Renal pelvis (tissue), 4 donors: ENCODE measurements around the gene FHIT. TPM values are rescaled to one million over a fixed set of nuclear protein-coding genes. Genes with fewer than 3 reads are reported as not detected.

ENCODE experiments used
- DNase-seq: peaks from one replicate; pipeline ENCODE4 v3.0.0-alpha.2; 2013
- polyA plus RNA-seq, 3 donors: library from polyadenylated mRNA; unstranded; fragments of 120-200 nt; gene quantifications; one replicate each; pipeline ENCODE4 v1.2.1, GENCODE V29; 2013; ENCODE audit not compliant: insufficient read length in 3 of 3

The FHIT gene
- polyA plus RNA-seq, 3 donors = 22.3 to 28.2 (median 25.5) TPM

DNA sequence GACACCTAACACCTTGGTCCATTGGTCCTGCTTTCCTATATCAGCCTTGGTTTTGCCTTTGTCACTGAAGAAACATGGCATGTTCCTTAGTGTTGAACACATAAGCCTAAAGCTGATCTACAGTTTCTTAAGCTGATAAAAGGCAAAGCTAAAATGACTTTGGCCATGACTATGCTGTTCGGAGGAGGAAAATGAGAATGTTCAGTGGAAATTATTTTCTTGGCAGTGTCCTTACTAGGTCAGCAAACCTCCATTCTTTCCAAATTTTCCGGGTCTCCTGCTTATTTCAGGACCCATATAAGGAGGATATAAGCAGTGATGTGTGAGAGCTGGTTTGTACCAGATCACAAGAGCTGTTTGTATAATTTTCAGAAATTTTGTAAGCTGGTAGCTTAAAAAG, 1368.5 kb downstream of the FHIT start:
- DNase-seq = no peak

DNA sequence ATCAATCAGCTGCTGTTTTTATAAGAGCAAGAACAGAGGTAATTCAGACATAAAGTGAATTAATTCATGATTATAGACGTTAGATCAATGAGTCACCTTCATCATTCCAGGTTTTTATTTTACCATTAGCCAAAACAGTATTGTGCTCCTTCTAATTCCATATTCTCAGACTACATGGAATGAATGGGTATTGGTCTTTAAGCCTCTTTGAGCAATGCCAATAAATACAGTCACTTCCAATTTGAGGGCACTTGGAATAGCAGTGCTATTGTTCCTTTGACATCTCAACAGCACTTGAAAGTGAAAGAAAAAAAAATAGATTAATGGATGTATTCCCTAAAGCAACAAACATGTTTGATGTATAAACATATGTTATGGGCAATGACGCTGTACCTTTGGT, 1370.5 kb downstream of the FHIT start:
- no peak for DNase-seq

DNA sequence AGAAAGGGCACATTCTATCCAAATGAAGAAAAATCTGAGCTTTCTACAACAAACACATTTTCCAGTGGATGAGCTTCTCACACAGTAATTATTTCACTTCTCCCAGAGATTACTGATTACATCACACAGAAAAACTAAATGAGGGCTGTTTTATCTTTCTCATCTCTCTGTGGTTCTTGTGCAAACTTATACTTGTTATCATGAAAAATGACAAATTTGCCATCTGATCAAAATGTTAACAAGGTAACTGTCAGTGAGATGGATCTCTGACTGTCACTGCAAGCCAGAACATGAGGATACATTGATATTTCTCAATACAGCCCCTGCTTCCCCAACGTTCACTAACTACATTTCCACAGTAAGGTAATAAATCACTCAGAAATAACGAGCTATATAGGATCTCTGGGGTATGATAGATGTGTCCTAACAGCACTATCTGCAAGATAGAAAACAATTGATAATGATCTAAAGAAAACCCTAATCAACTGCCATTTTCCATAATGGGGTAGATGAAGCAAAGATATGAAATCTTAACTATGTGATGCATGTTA, 1372.1 kb downstream of the FHIT start:
- DNase-seq = no peak

DNA sequence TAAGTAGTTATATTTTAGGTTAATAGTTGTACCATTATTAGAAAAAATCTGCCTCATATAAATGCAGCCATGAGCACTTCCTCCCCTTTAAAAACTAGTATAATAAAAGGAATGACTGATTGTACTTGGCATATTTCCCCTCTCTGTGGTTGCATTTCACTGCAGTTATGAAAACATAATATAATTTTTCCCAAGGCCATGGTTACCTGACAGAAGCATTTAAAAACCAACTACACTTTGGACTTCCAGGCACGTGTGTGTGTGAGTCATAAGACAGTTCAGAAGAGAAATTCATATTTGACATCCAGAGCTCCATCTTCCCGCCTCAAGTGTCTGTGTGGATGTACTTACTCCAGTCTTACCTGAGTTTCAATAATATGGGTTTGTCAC, 1373.2 kb downstream of the FHIT start:
- DNase-seq = no peak

DNA sequence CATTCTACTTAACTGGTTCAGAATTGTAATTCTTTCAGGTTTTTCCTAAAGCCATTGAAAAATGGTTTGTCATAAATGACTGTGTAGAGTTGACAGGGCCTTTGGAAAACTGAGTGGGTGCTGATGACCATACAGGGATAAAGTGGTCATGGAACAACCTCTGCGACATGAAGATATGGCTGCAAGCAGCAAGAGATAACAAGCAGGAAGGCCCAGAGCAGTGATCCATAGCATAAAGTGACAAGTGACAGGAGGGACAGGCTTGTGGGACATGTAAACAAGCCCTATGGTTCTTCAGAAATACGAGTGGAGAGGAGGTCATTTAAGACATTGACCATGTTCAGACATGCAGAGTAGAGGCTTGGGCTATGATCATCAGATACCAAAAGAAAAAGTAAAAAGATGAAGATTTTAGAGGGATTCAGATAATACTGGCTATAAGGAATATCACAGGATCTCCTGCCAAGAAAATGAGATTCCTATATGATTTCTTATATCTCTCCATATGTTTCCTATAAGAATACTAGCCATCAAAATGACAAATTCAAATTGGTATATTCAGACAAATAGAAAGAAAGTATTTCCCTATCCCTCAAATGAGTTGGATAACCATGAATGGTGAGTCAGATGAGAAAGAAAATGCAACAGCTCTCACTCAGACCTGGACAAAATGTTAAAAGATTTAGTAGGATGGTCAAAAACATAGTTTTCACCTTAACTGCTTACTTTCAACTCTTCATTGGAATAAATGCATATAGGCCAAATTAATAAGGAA, 1373.8 kb downstream of the FHIT start:
- no peak for DNase-seq

DNA sequence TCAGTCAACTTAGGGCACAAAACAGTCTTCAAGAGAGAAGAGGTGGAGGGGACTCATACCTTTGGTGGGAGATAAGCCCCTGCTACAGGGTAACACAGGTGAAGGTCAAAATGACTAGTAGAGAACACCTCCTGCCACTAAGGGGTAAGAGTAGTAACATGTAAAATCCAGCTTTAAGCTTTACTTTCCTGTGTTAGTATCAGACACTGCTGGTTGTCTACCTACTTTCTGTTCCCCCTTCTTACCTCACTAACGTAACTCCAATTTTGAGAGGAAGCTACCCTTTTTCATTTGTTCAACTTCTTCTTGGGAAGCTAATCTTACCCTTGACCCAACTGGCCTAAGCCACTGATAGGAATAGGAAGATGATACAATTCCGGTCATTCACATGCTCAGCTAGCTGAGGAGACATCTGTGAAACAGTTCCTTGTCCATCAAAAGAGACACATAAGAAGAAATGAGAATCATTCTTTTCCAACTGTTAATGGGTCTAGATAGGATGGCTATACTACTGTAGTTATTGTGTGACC, 1374.7 kb downstream of the FHIT start:
- no peak for DNase-seq

DNA sequence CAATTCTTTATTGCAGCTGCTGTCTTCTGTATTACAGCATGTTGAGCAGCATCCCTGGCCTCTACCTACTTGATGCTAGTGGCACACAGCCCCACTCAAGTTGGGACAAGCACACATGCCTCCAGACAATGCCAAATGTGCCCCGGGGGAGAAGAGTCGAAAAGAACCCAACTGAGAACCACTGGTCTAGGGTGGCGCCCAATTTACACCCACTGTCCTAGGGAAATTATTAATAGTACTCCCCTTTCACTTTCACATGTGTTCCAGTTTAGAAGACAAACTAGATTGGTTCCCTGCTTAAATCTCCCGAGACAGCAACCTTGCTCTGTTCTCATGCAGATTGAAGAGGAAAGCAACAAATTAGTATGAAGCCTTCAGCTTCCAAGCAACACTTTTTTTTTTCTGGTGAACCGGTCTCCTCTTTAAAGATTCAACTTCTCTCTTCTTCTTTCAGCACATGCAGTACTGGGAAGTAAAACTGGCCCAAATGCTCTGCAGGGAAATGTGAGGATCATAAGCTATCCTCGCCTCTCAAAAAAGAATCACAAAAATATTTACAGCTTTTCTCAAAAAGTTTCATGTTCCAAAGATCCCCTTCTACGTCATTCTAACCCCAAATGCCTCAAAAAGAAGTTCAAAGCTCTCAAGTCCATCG, 1377.5 kb downstream of the FHIT start:
- no peak for DNase-seq

DNA sequence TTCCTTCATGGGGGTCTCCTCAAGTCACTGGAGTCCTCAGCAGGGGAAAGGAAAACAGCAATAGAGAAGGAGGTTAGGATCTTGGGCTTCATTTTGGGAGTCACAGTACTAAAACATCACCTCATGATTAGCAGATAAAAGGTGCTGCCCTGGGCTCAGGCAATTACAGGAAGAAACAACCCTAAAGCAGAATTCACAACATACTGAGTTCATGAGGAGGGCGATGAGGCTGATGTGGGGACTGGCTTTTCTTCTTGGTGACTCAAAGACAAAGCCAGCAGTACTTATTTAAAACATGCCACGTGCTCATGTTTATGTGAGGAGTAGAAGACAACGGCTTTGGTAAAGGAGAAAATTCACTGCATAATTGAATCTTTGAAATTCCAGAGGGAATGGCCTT, 1379.1 kb downstream of the FHIT start:
- no peak for DNase-seq

DNA sequence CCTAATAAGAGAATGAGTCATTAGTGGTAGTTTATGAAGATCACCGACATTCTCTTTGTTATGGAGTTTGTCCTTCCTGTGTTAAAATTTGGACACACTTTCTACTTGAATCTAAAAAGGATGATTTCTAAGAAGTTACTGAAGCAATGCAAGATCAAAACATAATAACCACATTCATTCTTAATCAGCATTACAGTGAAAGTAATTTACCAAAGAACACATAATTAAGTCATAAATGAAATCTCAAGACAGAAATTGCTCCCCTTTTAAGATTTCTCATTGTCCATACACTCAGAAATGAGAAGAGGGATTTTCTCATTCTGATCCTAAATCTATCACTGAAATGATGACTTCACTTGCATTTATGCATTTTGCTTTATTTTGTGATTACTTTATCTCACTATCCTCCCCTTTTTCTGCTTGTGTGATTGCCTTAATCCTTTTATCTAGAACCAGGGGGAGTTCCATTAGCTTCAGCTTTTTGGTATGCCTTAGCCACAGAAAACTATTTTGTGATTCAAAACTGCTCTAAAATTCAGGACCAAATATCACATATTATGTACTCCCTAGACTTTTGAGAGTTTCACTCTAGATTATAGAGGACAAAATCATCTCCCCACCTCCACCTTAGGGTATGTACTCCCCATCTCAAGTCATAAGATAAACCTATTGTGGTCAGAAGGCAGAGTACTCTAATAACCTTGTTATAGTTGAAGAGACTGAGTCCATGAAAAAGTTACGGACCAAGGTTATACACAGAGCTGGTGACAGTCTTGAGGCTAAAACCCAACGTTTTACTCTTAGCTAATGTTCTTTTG, 1383.9 kb downstream of the FHIT start:
- DNase-seq = no peak

DNA sequence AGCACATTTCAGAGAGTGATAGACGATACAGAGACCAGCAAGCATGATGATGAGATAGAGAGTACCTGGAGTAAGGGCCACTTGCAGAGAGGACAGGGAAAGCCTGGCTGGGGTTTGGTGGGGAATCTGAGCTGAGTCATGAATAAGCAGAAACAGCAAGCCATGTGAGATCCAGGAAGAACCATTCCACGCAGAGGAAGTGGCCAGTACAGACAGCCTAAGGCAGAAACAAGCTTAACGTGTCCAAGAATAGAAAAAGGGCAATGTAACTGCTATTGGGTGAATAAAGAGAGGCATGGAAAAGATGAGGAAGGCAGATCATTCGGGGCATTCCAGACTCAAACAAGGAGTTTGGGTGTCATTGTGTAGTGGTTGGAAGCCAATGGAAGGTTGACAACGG, 1385.2 kb downstream of the FHIT start:
- no peak for DNase-seq

DNA sequence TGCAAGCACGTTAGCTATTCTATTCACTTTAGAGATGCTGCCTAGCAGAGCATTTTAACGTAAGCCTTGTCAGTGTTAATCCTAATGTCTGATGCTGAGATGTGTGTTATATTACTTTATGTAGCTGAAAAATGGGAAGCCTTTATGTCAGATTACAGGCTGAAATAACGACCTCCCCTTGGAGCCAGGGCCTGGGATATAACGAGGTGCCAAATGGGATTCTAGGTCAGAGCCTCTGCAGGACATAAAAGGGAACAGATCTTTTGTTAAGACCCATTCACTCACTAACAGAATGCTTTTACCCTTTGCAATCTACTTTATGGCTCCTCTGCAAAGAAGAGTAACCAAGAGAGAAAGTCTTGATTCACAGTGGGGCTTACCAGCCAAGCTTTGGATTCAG, 1385.9 kb downstream of the FHIT start:
- no peak for DNase-seq

DNA sequence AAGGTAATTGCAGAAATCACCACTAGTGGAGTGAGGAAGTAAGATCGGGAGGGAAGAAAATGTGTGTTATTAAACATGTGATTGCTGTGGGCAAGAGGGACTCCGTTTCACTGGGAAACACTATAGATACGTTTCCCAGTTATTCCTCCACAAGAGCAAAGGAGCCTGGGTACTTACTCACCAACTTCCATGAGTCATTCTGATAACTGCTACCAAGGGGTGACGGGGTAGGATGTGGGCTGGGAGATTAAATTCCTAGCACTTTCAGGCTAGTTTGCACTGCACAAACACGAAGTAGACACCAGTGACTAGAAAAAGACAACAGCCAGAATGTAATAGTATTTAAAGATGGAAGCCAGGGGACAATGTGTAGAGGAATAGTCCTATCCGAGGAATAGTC, 1388.6 kb downstream of the FHIT start:
- no peak for DNase-seq

DNA sequence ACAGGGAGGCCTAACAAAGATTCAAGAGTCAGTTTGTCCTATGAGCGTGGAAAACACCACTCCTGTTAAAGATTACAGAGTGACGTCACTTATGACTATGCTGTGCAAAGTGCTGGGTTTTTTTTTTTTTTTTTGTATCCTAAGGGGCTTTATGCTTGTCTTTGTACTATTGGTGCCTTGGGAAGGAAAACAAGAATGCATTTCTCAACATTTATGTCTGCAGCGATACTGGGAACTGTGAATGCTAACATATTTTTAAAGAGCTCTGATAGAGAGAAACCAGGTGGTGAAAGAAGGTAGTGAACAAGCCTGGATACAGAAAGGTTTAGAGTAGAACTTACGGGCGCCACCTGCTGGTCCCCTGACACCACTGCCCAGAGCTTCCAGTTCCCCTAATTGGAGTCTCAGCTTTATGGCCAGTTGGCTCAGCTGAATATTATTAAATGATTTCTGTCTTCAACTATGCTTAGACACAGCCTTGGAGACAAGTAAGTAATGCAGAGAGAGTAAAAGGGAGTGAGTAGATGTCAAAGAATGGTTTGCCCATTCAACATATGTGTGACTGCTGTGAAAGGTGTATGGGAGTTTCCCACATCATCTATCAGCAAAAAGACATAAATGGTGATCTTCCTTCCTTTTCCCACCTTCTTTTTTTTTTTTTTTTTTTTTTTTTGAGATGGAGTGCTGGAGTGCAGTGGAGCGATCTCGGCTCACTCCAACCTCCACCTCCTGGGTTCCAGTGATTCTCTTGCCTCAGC, 1393.5 kb downstream of the FHIT start:
- DNase-seq = peak; percentile 77

DNA sequence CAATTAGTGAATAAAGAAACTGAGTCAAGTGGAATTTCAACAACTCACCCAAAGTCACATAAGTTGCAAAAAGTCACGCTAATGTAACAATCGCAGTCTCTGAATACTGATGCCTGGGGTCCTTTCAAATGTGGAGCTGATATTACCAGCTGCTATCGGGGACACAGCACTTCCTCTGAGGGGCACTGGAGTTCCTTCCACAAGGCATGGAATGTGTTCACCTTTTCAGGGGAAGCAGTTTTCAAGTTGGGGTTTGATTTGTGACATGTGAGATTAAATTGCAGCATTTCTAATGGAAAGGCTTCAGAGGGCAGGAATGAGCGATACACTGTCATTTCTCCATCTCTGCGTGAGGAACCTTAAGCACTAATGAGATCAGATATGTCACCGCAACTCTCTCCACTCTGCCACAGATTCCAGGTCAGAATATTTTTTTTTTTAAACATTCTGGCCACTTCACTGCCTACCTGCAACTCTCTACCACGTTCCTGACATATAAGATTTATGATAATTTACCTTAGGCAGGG, 1394.3 kb downstream of the FHIT start:
- no peak for DNase-seq

DNA sequence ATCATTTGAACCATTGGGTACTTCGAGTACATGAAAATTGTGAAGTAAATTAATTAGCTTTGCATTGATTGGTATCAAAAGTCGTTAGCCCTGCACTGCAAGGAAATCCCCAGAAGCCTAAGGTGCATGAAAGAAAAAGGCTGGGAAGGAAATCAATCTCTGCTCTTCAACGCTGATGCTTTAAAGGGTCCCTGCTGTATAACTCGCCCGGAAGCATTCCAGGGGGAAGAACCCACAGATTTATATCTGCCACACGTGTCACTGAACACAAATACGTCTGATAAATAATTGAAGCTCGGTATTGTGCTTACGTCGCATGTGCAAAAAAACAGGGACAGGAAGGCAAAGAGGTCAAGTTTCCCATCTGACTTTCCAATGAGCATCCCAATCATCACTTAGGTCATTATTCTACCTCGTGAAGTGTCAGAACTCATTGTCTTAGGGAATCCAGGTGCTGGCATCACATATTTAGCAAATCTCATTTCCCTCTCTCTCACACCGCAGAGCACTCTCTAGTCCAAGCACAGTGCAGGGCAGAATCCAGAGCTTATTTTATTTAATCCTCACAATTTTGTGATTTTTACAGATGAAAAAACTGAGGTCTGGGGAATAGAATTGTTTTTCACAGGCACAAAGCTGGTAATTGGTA, 1397.1 kb downstream of the FHIT start:
- no peak for DNase-seq

DNA sequence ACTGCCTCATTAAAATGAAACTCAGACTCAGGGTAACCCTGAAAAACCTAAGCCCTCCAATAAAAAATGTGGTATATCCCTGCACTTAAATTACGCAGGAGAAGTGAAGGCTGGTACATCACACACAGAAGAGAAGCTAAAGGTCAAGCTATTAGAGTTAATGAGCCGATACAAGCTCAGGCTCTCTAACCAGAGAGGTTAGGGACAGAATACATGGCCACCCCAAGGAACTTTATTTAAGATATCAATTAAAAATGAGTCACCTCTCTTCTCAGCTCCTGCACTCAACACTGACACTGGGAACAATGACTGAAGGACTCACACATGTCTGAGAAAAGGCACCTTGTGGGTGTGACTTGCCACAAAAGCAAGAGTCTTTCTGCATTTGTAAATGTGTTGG, 1400.8 kb downstream of the FHIT start:
- peak; percentile 31 for DNase-seq

DNA sequence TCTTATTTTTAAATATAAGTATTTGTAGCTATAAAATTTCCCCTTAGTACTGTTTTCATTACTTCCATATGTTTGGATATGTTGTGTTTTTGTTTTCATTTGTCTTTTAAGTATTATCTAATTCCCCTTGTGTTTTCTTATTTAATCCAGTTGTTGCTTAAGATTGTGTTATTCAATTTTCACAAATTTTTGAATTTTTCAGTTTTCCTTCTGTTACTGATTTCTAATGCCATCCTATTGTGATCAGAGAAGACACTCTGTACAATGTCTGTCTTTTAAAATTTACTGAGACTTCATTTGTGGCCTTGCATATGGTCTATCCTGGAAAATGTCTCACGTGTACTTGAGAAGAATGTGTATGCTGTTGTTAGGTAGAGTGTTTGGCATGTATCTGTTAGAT, 1405.9 kb downstream of the FHIT start:
- DNase-seq = no peak

DNA sequence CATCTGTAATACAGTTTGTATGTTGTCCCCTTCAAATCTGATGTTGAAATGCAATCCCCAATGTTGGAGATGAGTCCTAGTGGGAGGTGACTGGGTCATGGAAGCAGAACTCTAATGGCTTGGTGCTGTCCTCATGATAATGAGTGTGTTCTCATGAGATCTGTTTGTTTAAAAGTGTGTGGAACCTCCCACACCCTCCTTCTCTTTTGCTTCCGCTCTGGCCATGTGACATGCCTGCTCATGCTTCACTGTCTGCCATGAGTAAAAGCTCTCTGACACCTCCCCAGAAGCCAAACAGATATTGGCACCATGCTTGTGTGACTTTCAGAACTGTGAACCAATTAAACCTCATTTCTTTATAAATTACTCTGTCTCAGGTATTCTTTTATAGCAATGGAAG, 1407.4 kb downstream of the FHIT start:
- DNase-seq = no peak

DNA sequence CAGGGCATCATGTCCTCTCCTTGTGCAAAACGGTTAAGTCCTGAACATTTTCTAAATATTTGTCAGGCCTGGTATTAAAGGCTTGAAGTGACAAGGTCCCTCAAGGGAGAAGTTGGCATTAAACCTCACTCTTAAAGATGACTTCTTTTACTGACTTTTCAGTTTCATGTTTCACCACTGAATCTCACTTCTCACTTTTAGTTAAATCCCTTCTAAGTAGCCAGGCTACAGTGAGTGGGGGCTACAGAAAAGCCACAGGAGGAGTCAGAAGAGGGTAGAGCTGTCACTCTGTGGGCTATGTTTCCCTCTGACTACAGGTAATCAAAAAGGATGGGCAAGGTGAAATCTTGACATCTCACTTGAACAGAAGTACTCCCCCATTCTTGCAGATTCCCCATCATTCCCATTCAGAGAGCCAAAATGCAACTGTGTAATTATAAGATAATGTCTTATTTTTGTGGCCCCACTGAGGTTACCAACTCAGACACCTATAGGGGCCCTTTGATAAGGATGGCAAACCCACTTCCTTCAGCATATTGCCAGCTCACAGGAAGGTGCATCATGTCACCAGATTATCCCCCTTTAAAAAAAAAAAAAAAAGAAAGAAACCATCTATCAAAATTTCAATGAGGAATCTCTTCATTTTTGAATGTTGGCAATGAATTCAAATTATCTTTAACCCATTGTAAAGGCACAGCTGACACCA, 1411.3 kb downstream of the FHIT start:
- no peak for DNase-seq

DNA sequence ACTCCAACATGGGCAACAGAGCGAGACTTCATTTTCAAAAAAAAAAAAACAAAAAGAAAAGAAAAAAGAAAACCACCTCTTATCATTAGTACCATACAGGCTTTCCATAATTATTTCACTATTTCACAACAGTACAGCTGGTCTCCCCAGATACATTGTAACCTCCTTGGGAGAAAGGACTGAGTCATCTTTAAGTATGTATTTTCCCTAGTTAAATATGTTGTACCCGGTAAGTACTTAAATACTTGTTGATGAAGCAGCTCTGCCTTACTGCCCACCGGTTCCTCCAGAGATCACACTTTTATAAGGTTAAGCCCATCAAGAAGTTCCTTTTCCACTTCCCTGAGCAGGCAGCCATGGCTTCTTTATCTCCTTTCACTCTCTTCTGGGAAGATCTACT, 1412.0 kb downstream of the FHIT start:
- no peak for DNase-seq
